ENCODE measurements around the gene FHIT.

GRCh38 chr3:60792249-60792852 lies 458.9 kb downstream of the FHIT start:
- TF ChIP-seq EZH2phosphoT487 (IDR thresholded peaks at IDR 0.05; ENCODE audit: borderline replicate concordance, low read length) (no peak), EZH2 (IDR thresholded peaks at IDR 0.05; ENCODE audit: low read length, unreplicated experiment) (no peak)
- TF ChIP-seq, protein P1, sequence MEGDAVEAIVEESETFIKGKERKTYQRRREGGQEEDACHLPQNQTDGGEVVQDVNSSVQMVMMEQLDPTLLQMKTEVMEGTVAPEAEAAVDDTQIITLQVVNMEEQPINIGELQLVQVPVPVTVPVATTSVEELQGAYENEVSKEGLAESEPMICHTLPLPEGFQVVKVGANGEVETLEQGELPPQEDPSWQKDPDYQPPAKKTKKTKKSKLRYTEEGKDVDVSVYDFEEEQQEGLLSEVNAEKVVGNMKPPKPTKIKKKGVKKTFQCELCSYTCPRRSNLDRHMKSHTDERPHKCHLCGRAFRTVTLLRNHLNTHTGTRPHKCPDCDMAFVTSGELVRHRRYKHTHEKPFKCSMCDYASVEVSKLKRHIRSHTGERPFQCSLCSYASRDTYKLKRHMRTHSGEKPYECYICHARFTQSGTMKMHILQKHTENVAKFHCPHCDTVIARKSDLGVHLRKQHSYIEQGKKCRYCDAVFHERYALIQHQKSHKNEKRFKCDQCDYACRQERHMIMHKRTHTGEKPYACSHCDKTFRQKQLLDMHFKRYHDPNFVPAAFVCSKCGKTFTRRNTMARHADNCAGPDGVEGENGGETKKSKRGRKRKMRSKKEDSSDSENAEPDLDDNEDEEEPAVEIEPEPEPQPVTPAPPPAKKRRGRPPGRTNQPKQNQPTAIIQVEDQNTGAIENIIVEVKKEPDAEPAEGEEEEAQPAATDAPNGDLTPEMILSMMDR (conservative IDR thresholded peaks at IDR 0.05; ENCODE audit: low read depth, low read length) = no peak

Measured in PC-3 (cell line).